HepG2 (cell line): ENCODE results near the gene ERCC2. TPM values are rescaled to one million over a fixed set of nuclear protein-coding genes. Genes with fewer than 3 reads are reported as not detected.

Source experiments
- MED8 ChIP-seq: sonication (generic); formaldehyde crosslinking; IDR thresholded peaks from 2 replicates; pipeline ENCODE4 v1.8.1; 2023; ENCODE audit warnings: mild to moderate bottlenecking, missing genetic modification reagents; ENCODE audit not compliant: insufficient replicate concordance
- MEIS1 ChIP-seq: sonication (generic); formaldehyde crosslinking; IDR thresholded peaks from 2 replicates; pipeline ENCODE4 v1.9.0; 2021; ENCODE audit warnings: mild to moderate bottlenecking, missing genetic modification reagents, moderate library complexity, borderline replicate concordance
- ZBTB21 ChIP-seq: sonication (generic); formaldehyde crosslinking; IDR thresholded peaks from 2 replicates; pipeline ENCODE4 v1.4.0; 2020; ENCODE audit warnings: missing genetic modification reagents
- ZHX2 ChIP-seq, 2 experiments: sonication (generic) in 1 of 2; formaldehyde crosslinking in 1 of 2; IDR thresholded peaks; 2 replicates each; pipeline versions ENCODE4 v1.6.1 to v1.9.0; 2014 to 2022; ENCODE audit warnings: antibody characterized with exemption in 1 of 2, borderline replicate concordance in 1 of 2, inconsistent platforms in 1 of 2, low read depth in 1 of 2, missing genetic modification reagents in 1 of 2
- ZNF121 ChIP-seq: sonication (generic); formaldehyde crosslinking; IDR thresholded peaks from 2 replicates; pipeline ENCODE4 v1.5.0; 2020; ENCODE audit warnings: mild to moderate bottlenecking, missing genetic modification reagents
- ZNF30 ChIP-seq: sonication (generic); formaldehyde crosslinking; IDR thresholded peaks from 2 replicates; pipeline ENCODE4 v1.5.0; 2020; ENCODE audit warnings: mild to moderate bottlenecking, missing genetic modification reagents
- polyA plus RNA-seq, 8 experiments: library from polyadenylated mRNA; depleted of rRNA in 3 of 8; stranded (reverse) in 7 of 8; unstranded in 1 of 8; fragments of >200 nt; fragmentation: Illumina TruSeq in 4 of 8; extraction: Trizol in 4 of 8; gene quantifications; 2 replicates each; pipeline versions ENCODE4 v1.2.1 to v1.2.3, GENCODE V29; 2011 to 2016; ENCODE audit warnings: low read depth in 4 of 8, missing spikeins in 1 of 8, mixed read lengths in 1 of 8; ENCODE audit not compliant: insufficient read depth in 1 of 8
- total RNA-seq, 5 experiments: library from RNA; depleted of rRNA; stranded (reverse); fragments of >200 nt; fragmentation: Illumina TruSeq; extraction: Trizol; gene quantifications; 2 replicates each; pipeline ENCODE4 v1.2.3, GENCODE V29; 2016; ENCODE audit warnings: low read depth in 1 of 5
- TF ChIP-seq, protein P1 (sequence below): IDR thresholded peaks from 2 replicates; pipeline ENCODE4 v1.6.1; 2012; ENCODE audit warnings: inconsistent platforms
- TF ChIP-seq, protein P2 (sequence below): IDR thresholded peaks from 2 replicates; pipeline ENCODE4 v1.6.1; 2016; ENCODE audit warnings: mild to moderate bottlenecking
- TF ChIP-seq, protein P3 (sequence below): sonication (generic); formaldehyde crosslinking; IDR thresholded peaks from 2 replicates; pipeline ENCODE4 v1.5.1; 2020; ENCODE audit warnings: mild to moderate bottlenecking, missing genetic modification reagents, moderate library complexity

ERCC2 gene
- total and polyA plus RNA-seq, 2 of the 13 experiments (the other 11 are each of a cell fraction or from before 2014, with no cell fraction given), result 25.4 to 49.2 TPM

GRCh38 chr19:45311621-45312020 is 58.8 kb downstream of the ERCC2 start (continued):
- no peak for TF ChIP-seq ZNF30 (CRISPR knock-in tag)
- TF ChIP-seq ZHX2 (IDR thresholded peaks at IDR 0.05; ENCODE audit: low read depth), result peak; percentile 77
- no peak for TF ChIP-seq ZHX2 (CRISPR knock-in tag; IDR thresholded peaks at IDR 0.05; ENCODE audit: borderline replicate concordance)
- TF ChIP-seq MEIS1 (CRISPR knock-in tag), result no peak
- TF ChIP-seq MED8 (CRISPR knock-in tag), result no peak
- no peak for TF ChIP-seq ZNF121
- TF ChIP-seq, protein P1, sequence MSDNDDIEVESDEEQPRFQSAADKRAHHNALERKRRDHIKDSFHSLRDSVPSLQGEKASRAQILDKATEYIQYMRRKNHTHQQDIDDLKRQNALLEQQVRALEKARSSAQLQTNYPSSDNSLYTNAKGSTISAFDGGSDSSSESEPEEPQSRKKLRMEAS, result peak; percentile 62; the same call in 1 of the 2 replicates
- TF ChIP-seq, protein P2, sequence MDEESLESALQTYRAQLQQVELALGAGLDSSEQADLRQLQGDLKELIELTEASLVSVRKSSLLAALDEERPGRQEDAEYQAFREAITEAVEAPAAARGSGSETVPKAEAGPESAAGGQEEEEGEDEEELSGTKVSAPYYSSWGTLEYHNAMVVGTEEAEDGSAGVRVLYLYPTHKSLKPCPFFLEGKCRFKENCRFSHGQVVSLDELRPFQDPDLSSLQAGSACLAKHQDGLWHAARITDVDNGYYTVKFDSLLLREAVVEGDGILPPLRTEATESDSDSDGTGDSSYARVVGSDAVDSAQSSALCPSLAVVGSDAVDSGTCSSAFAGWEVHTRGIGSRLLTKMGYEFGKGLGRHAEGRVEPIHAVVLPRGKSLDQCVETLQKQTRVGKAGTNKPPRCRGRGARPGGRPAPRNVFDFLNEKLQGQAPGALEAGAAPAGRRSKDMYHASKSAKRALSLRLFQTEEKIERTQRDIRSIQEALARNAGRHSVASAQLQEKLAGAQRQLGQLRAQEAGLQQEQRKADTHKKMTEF (CRISPR knock-in tag), result peak; percentile 31; the same call in 1 of the 2 replicates
- TF ChIP-seq, protein P3, sequence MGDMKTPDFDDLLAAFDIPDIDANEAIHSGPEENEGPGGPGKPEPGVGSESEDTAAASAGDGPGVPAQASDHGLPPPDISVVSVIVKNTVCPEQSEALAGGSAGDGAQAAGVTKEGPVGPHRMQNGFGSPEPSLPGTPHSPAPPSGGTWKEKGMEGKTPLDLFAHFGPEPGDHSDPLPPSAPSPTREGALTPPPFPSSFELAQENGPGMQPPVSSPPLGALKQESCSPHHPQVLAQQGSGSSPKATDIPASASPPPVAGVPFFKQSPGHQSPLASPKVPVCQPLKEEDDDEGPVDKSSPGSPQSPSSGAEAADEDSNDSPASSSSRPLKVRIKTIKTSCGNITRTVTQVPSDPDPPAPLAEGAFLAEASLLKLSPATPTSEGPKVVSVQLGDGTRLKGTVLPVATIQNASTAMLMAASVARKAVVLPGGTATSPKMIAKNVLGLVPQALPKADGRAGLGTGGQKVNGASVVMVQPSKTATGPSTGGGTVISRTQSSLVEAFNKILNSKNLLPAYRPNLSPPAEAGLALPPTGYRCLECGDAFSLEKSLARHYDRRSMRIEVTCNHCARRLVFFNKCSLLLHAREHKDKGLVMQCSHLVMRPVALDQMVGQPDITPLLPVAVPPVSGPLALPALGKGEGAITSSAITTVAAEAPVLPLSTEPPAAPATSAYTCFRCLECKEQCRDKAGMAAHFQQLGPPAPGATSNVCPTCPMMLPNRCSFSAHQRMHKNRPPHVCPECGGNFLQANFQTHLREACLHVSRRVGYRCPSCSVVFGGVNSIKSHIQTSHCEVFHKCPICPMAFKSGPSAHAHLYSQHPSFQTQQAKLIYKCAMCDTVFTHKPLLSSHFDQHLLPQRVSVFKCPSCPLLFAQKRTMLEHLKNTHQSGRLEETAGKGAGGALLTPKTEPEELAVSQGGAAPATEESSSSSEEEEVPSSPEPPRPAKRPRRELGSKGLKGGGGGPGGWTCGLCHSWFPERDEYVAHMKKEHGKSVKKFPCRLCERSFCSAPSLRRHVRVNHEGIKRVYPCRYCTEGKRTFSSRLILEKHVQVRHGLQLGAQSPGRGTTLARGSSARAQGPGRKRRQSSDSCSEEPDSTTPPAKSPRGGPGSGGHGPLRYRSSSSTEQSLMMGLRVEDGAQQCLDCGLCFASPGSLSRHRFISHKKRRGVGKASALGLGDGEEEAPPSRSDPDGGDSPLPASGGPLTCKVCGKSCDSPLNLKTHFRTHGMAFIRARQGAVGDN (CRISPR knock-in tag), result peak; percentile 80
- peak; percentile 96 for TF ChIP-seq ZBTB21 (CRISPR knock-in tag)
